Measurements from ENCODE around the gene JCHAIN. TPM values are rescaled to one million over a fixed set of nuclear protein-coding genes. Genes with fewer than 3 reads are reported as not detected.
A peak's percentile ranks its signal among the peaks of the same experiment; 100 is the strongest.

The JCHAIN gene
- total and polyA plus RNA-seq, 2 experiments from 2014 or later: 2.3 to 4.9 TPM

DNA sequence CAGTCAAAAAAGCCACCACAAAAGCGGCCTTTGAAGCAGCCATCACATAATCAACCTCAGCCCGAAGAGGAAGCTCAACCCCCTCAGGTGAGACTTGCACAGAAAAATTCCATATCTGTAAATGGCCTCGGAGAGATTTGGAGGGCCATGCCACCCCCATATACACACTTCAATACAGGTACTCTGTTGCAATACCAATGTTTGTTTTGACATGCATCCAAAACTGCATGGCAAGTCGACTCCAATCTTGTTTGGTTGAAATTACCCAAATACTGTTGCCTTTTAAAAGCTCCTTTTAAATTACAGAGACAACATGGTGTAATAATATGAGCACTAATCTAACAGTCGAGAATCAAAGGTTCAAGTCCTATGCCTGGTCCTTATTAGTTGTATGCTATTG, 31.8 kb downstream of the JCHAIN start:
- 71 to 78% methylated on average over 5 of the region's 5 CpGs for WGBS, 2 experiments (ENCODE audit: low coverage in 1 of 2, low lambda C conversion rate in 2 of 2, missing lambda C conversion rate in 2 of 2)
- Histone ChIP-seq H3K27me3 (replicated peaks; ENCODE audit: insufficient read depth) (no peaks in the 10 kb centered on the region), H3K4me2 (ENCODE audit: unreplicated experiment) (no peak overlapping the region), H3K27ac (no peak overlapping the region), H2AFZ (no peak overlapping the region), H3F3A (ENCODE audit: insufficient read depth) (no peaks in the 10 kb centered on the region), H4K20me1 (ENCODE audit: insufficient read depth) (no peaks in the 10 kb centered on the region), H3K9me3 (ENCODE audit: low read depth) (no peaks in the 10 kb centered on the region), H3K9ac (no peak overlapping the region), H3K36me3 (ENCODE audit: low read depth) (no peaks in the 10 kb centered on the region), H3K4me3 (no peak overlapping the region), H3K79me2 (ENCODE audit: insufficient read depth) (no peaks in the 10 kb centered on the region), H3K9me2 (ENCODE audit: insufficient read depth) (no peaks in the 10 kb centered on the region), H3K4me1 (ENCODE audit: insufficient read depth) (0 out of 2 replicates have a peak, but pooled peaks cover 8% of the 10 kb centered on the region)
- TF ChIP-seq EZH2 (IDR thresholded peaks at IDR 0.05; ENCODE audit: insufficient read depth, poor library complexity, severe bottlenecking): no peak
- no peak for TF ChIP-seq EZH2phosphoT487 (IDR thresholded peaks at IDR 0.05; ENCODE audit: insufficient read depth, low read depth)
- in situ Hi-C loops (cut with MboI): no loop called here
- DNase-seq: no peak

DNA sequence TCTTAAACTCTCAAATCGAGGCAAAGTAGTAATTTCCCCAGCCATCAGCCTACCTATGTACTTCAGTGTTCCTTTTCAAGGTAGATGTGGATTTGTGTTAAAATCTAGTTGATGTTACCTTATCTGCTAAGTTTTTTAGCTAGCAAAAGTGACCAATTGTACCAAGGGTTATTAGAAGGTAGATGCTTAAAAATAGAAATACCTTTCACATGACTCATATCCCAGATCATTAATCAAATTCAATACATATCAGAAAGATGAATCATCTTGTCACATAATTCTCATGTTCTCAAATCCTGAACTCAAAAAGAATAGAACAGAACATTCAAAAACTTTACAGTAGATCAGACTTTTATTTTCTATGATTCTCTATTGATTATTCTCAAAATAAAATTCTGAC, 34.3 kb downstream of the JCHAIN start:
- in situ Hi-C loops (cut with MboI): no loop called here
- Histone ChIP-seq H3K36me3 (ENCODE audit: low read depth) (no peaks in the 10 kb centered on the region), H3K4me3 (no peak overlapping the region), H2AFZ (no peak overlapping the region), H3F3A (ENCODE audit: insufficient read depth) (no peaks in the 10 kb centered on the region), H4K20me1 (ENCODE audit: insufficient read depth) (no peaks in the 10 kb centered on the region), H3K4me2 (ENCODE audit: unreplicated experiment) (no peak overlapping the region), H3K9me3 (ENCODE audit: low read depth) (no peaks in the 10 kb centered on the region), H3K79me2 (ENCODE audit: insufficient read depth) (no peaks in the 10 kb centered on the region), H3K4me1 (ENCODE audit: insufficient read depth) (0 out of 2 replicates have a peak, but pooled peaks cover 8% of the 10 kb centered on the region), H3K27ac (no peak overlapping the region), H3K9me2 (ENCODE audit: insufficient read depth) (no peaks in the 10 kb centered on the region), H3K9ac (no peak overlapping the region), H3K27me3 (replicated peaks; ENCODE audit: insufficient read depth) (no peaks in the 10 kb centered on the region)
- peak; percentile 6 for DNase-seq
- 92 to 96% methylated on average over 1 of the region's 1 CpG for WGBS, 2 experiments (ENCODE audit: low coverage in 1 of 2, low lambda C conversion rate in 2 of 2, missing lambda C conversion rate in 2 of 2)
- no peak for TF ChIP-seq EZH2 (IDR thresholded peaks at IDR 0.05; ENCODE audit: insufficient read depth, poor library complexity, severe bottlenecking)
- TF ChIP-seq EZH2phosphoT487 (IDR thresholded peaks at IDR 0.05; ENCODE audit: insufficient read depth, low read depth): no peak

- Histone ChIP-seq H3K4me3 (no peak overlapping the region), H4K20me1 (ENCODE audit: insufficient read depth) (no peaks in the 10 kb centered on the region), H2AFZ (no peak overlapping the region), H3K4me1 (ENCODE audit: insufficient read depth) (0 out of 2 replicates have a peak, but pooled peaks cover 8% of the 10 kb centered on the region), H3K4me2 (ENCODE audit: unreplicated experiment) (no peak overlapping the region), H3K9ac (no peak overlapping the region), H3K27ac (no peak overlapping the region), H3K9me2 (ENCODE audit: insufficient read depth) (no peaks in the 10 kb centered on the region), H3K79me2 (ENCODE audit: insufficient read depth) (no peaks in the 10 kb centered on the region), H3F3A (ENCODE audit: insufficient read depth) (no peaks in the 10 kb centered on the region), H3K36me3 (ENCODE audit: low read depth) (no peaks in the 10 kb centered on the region), H3K9me3 (ENCODE audit: low read depth) (no peaks in the 10 kb centered on the region), H3K27me3 (replicated peaks; ENCODE audit: insufficient read depth) (no peaks in the 10 kb centered on the region)
- 90 to 91% methylated on average over 3 of the region's 3 CpGs for WGBS, 2 experiments (ENCODE audit: low coverage in 1 of 2, low lambda C conversion rate in 2 of 2, missing lambda C conversion rate in 2 of 2)
- TF ChIP-seq EZH2 (IDR thresholded peaks at IDR 0.05; ENCODE audit: insufficient read depth, poor library complexity, severe bottlenecking) (no peak), EZH2phosphoT487 (IDR thresholded peaks at IDR 0.05; ENCODE audit: insufficient read depth, low read depth) (no peak)
- no peak for DNase-seq
- in situ Hi-C loops (cut with MboI): no loop called here
Observed at GRCh38 chr4:70630162-70630561, 36.1 kb downstream of the JCHAIN start.

DNA sequence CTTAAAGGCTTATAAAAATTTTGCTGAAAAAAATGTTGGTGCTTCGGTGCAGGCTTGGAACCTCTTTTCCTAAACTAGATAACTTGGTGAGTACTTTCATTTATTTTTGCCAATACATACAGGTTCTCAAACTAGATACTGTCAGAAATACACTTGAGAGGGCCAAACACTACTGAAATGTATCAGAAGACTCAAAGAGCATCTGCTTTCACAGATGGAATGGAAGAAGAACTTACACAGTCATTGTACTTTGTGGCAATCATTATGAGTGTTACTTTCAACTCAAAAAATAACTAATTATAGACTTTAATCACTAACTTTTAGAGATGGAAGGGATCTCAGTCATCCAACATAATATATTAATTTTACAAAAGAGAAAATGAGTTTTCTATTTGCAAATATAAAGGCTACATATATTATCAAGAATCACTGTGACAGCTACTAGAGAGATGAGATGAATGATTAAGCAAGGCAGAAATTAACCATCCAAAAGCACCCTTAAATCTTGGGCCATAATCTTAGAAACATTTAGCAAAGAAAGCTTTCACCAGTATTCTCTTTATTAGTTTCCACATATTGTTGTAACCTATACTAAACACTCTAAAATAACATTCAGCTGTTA, 36.7 kb downstream of the JCHAIN start:
- Histone ChIP-seq H3K27me3 (replicated peaks; ENCODE audit: insufficient read depth) (no peaks in the 10 kb centered on the region), H3F3A (ENCODE audit: insufficient read depth) (no peaks in the 10 kb centered on the region), H3K4me3 (no peak overlapping the region), H3K9ac (no peak overlapping the region), H3K9me2 (ENCODE audit: insufficient read depth) (no peaks in the 10 kb centered on the region), H3K4me2 (ENCODE audit: unreplicated experiment) (no peak overlapping the region), H3K4me1 (ENCODE audit: insufficient read depth) (0 out of 2 replicates have a peak, but pooled peaks cover 8% of the 10 kb centered on the region), H3K27ac (no peak overlapping the region), H3K79me2 (ENCODE audit: insufficient read depth) (no peaks in the 10 kb centered on the region), H2AFZ (no peak overlapping the region), H3K9me3 (ENCODE audit: low read depth) (no peaks in the 10 kb centered on the region), H3K36me3 (ENCODE audit: low read depth) (no peaks in the 10 kb centered on the region), H4K20me1 (ENCODE audit: insufficient read depth) (no peaks in the 10 kb centered on the region)
- WGBS, 2 experiments (ENCODE audit: low coverage in 1 of 2, low lambda C conversion rate in 2 of 2, missing lambda C conversion rate in 2 of 2): 85 to 96% methylated on average over 1 of the region's 1 CpG
- in situ Hi-C loops (cut with MboI): no loop called here
- no peak for DNase-seq
- TF ChIP-seq EZH2phosphoT487 (IDR thresholded peaks at IDR 0.05; ENCODE audit: insufficient read depth, low read depth) (no peak), EZH2 (IDR thresholded peaks at IDR 0.05; ENCODE audit: insufficient read depth, poor library complexity, severe bottlenecking) (no peak)
